Keratinocyte (primary cell): ENCODE data around the gene TMC5. TPM values are rescaled to one million over a fixed set of nuclear protein-coding genes. Genes with fewer than 3 reads are reported as not detected.

Experiments
- DNase-seq: peaks from one replicate; pipeline ENCODE4 v3.0.0-alpha.2; 2011; ENCODE audit warnings: low read depth, missing footprints, low spot score
- FAIRE-seq: peaks from 2 replicates; lab custom pipeline; 2011; peaks lifted over from hg19 to GRCh38; lab: Jason Lieb, UNC
- H2AFZ ChIP-seq: 2 replicates; pipeline ENCODE4 v1.6.0; 2012; ENCODE audit warnings: low read length, control low read depth, inconsistent platforms; ENCODE audit not compliant: control insufficient read depth
- H3K27ac ChIP-seq: 2 replicates; pipeline ENCODE4 v1.5.1; 2011; ENCODE audit warnings: low read length; ENCODE audit not compliant: control insufficient read depth, insufficient read depth
- H3K27me3 ChIP-seq: 3 replicates; pipeline ENCODE4 v1.6.0; 2011; ENCODE audit warnings: low read length; ENCODE audit not compliant: control insufficient read depth, insufficient read depth; ENCODE audit errors: extremely low read depth
- H3K36me3 ChIP-seq, 2 experiments: 2 replicates in 1 of 2; 3 replicates in 1 of 2; pipeline ENCODE4 v1.5.1; 2011; ENCODE audit warnings: low read length in 2 of 2, mild to moderate bottlenecking in 1 of 2; ENCODE audit not compliant: control insufficient read depth in 2 of 2, insufficient read depth in 2 of 2; ENCODE audit errors: extremely low read depth in 1 of 2
- H3K4me1 ChIP-seq: 3 replicates; pipeline ENCODE4 v1.5.1; 2011; ENCODE audit warnings: low read length; ENCODE audit not compliant: control insufficient read depth, insufficient read depth; ENCODE audit errors: extremely low read depth
- H3K4me2 ChIP-seq: 3 replicates; pipeline ENCODE4 v1.6.0; 2011; ENCODE audit warnings: low read depth, low read length; ENCODE audit not compliant: control insufficient read depth, insufficient read depth; ENCODE audit errors: extremely low read depth
- H3K4me3 ChIP-seq, 3 experiments: fragments of 200-600 bp in 1 of 3; sonication (generic) in 1 of 3; 2 replicates in 2 of 3; 3 replicates in 1 of 3; pipeline ENCODE4 v1.5.1; 2011 to 2016; ENCODE audit warnings: low read length in 3 of 3, mild to moderate bottlenecking in 3 of 3, control low read depth in 2 of 3, inconsistent platforms in 1 of 3, low read depth in 1 of 3, mixed read lengths in 1 of 3, mixed run types in 1 of 3, moderate library complexity in 1 of 3; ENCODE audit not compliant: control insufficient read depth in 2 of 3, insufficient read depth in 2 of 3; ENCODE audit errors: extremely low read depth in 1 of 3
- H3K79me2 ChIP-seq: 2 replicates; pipeline ENCODE4 v1.6.0; 2012; ENCODE audit warnings: low read length; ENCODE audit not compliant: control insufficient read depth, insufficient read depth
- H3K9ac ChIP-seq: 3 replicates; pipeline ENCODE4 v1.6.0; 2011; ENCODE audit warnings: low read length; ENCODE audit not compliant: control insufficient read depth, insufficient read depth; ENCODE audit errors: extremely low read depth
- H3K9me1 ChIP-seq: 3 replicates; pipeline ENCODE4 v1.6.0; 2011; ENCODE audit warnings: low read length; ENCODE audit not compliant: control insufficient read depth, insufficient read depth; ENCODE audit errors: extremely low read depth
- H3K9me3 ChIP-seq: 2 replicates; pipeline ENCODE4 v1.5.1; 2012; ENCODE audit warnings: low read depth, low read length; ENCODE audit not compliant: control insufficient read depth
- H4K20me1 ChIP-seq: 3 replicates; pipeline ENCODE4 v1.6.0; 2011; ENCODE audit warnings: low read length; ENCODE audit not compliant: control insufficient read depth, insufficient read depth; ENCODE audit errors: extremely low read depth
- CTCF ChIP-seq, 3 experiments: IDR thresholded peaks in 1 of 3; conservative IDR thresholded peaks in 1 of 3; optimal IDR thresholded peaks in 1 of 3; 2 replicates in 2 of 3; 3 replicates in 1 of 3; pipeline versions ENCODE3 to v1.5.1; 2011; ENCODE audit warnings: low read length in 3 of 3, mild to moderate bottlenecking in 3 of 3, moderate library complexity in 2 of 3, control low read depth in 1 of 3, inconsistent platforms in 1 of 3; ENCODE audit not compliant: insufficient read depth in 2 of 3; ENCODE audit errors: extremely low read depth in 1 of 3
- EZH2 ChIP-seq: IDR thresholded peaks from one replicate; pipeline ENCODE4 v1.6.1; 2012; ENCODE audit warnings: inconsistent platforms, mild to moderate bottlenecking, low read length, moderate library complexity
- dilution Hi-C: fragments of 300-500 bp; cut with MboI; formaldehyde crosslinking; loops from one replicate; pipeline ENCODE4 v1.7.0; 2020; ENCODE audit warnings: low sequenced_read_pairs; ENCODE audit not compliant: extremely low pct_ligation_motif_present
- polyA plus RNA-seq, 5 experiments: library from polyadenylated mRNA; depleted of rRNA in 3 of 5; stranded (reverse) in 3 of 5; stranded (forward) in 1 of 5; unstranded in 1 of 5; fragments of >200 nt; gene quantifications; 1 replicate in 1 of 5; 2 replicates in 3 of 5; 3 replicates in 1 of 5; pipeline versions ENCODE4 v1.2.1 to v1.2.3, GENCODE V29; 2011 to 2012; ENCODE audit warnings: missing spikeins in 2 of 5, low read depth in 1 of 5, low replicate concordance in 1 of 5

TMC5 gene
- polyA plus RNA-seq, 1 donor (not counting 4 experiments of a cell fraction or from before 2014, with no cell fraction given) = 0.18 TPM

- Histone ChIP-seq H3K4me3 (no peak overlapping the region), H3K79me2 (no peaks in the 10 kb centered on the region), H3K9me3 (no peaks in the 10 kb centered on the region), H3K4me1 (peaks cover 6% of the 10 kb centered on the region), H2AFZ (no peak overlapping the region), H3K9ac (no peak overlapping the region), H4K20me1 (no peaks in the 10 kb centered on the region), H3K4me2 (no peak overlapping the region), H3K27me3 (no peaks in the 10 kb centered on the region), H3K9me1 (no peaks in the 10 kb centered on the region), H3K36me3 (peaks cover 2 to 4% of the 10 kb centered on the region in 2 experiments), H3K27ac (no peak overlapping the region)
- TF ChIP-seq EZH2 (no peak), CTCF (optimal IDR thresholded peaks at IDR 0.05 in 1 of 3, IDR thresholded peaks at IDR 0.05 in 1 of 3, conservative IDR thresholded peaks at IDR 0.05 in 1 of 3; ENCODE audit: extremely low read depth in 1 of 3, insufficient read depth in 2 of 3, low read length in 3 of 3) (no peak)
- FAIRE-seq (no peak), DNase-seq (no peak)
- dilution Hi-C loops = no loop called here
Observed at GRCh38 chr16:19497176-19497575, 79.5 kb downstream of the TMC5 start.

GRCh38 chr16:19499006-19499405 lies 81.3 kb downstream of the TMC5 start:
- Histone ChIP-seq H3K4me1 (peaks cover 6% of the 10 kb centered on the region), H3K4me2 (no peak overlapping the region), H3K79me2 (no peaks in the 10 kb centered on the region), H3K4me3 (no peak overlapping the region), H3K27ac (no peak overlapping the region), H4K20me1 (peaks cover 4% of the 10 kb centered on the region), H3K36me3 (peaks cover 11 to 13% of the 10 kb centered on the region in 2 experiments), H2AFZ (no peak overlapping the region), H3K9ac (no peak overlapping the region), H3K27me3 (no peaks in the 10 kb centered on the region), H3K9me1 (no peaks in the 10 kb centered on the region), H3K9me3 (no peaks in the 10 kb centered on the region)
- no peak for DNase-seq
- dilution Hi-C loops = no loop called here
- FAIRE-seq = no peak
- no peak for TF ChIP-seq CTCF (optimal IDR thresholded peaks at IDR 0.05 in 1 of 3, IDR thresholded peaks at IDR 0.05 in 1 of 3, conservative IDR thresholded peaks at IDR 0.05 in 1 of 3; ENCODE audit: extremely low read depth in 1 of 3, insufficient read depth in 2 of 3, low read length in 3 of 3)
- no peak for TF ChIP-seq EZH2
